Cerebellar nuclear complex (tissue), 1 donor: Measurements from ENCODE around the gene RGP1.
A peak's percentile ranks its signal among the peaks of the same experiment; 100 is the strongest.

ENCODE experiments used
- DNase-seq, 2 experiments: peaks; one replicate each; lab custom pipeline; 2025; lab: John Stamatoyannopoulos, UW

The RGP1 gene

DNA sequence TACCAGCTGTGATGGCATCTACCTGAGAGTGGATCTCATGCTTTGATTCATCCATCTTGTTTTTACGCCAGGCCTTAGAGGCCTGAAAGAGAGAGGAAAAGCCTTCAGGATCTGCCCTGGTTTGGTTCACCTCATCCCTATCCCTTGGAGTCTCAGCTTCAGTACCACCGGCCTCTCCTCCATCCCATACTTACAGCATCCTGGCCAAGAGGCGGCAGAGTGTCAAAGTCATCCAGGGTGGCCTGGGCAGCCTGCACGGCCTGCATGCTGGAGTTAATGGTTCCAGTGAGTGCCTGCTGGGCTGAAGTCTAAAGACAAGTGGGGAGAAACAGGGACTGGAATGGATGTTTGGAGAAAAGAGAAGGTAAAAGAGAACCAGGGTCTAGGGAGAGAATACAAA, 29.5 kb upstream of the RGP1 start:
- DNase-seq = no peak

GRCh38 chr9:35723426-35723825, 25.7 kb upstream of the RGP1 start:
- DNase-seq = no peak

DNA sequence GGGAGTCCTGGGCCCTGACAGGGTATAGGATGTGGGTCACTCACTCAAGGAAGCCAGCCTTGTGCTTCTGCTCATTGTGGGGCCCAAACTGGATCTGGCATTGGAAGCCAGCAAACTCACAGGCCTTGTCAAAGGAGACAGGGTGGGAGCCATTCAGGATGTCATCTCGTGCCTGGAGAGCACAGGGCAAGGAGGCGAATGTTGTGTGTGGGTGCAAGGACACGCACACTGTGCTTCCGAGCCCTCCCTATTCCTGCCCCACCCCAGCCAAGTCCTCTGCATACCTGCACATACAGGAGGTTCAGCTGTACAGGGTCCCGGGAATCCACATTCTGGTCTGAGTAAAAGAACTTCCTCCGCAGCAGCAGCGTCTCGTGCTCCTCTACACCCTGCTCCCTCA, 25.2 kb upstream of the RGP1 start:
- DNase-seq = no peak

- no peak for DNase-seq
Observed at GRCh38 chr9:35725362-35725761, 23.7 kb upstream of the RGP1 start.

- DNase-seq = no peak
Observed at GRCh38 chr9:35726931-35727330, 22.2 kb upstream of the RGP1 start.

- DNase-seq = no peak
Observed at GRCh38 chr9:35727676-35728040, 21.4 kb upstream of the RGP1 start.

DNA sequence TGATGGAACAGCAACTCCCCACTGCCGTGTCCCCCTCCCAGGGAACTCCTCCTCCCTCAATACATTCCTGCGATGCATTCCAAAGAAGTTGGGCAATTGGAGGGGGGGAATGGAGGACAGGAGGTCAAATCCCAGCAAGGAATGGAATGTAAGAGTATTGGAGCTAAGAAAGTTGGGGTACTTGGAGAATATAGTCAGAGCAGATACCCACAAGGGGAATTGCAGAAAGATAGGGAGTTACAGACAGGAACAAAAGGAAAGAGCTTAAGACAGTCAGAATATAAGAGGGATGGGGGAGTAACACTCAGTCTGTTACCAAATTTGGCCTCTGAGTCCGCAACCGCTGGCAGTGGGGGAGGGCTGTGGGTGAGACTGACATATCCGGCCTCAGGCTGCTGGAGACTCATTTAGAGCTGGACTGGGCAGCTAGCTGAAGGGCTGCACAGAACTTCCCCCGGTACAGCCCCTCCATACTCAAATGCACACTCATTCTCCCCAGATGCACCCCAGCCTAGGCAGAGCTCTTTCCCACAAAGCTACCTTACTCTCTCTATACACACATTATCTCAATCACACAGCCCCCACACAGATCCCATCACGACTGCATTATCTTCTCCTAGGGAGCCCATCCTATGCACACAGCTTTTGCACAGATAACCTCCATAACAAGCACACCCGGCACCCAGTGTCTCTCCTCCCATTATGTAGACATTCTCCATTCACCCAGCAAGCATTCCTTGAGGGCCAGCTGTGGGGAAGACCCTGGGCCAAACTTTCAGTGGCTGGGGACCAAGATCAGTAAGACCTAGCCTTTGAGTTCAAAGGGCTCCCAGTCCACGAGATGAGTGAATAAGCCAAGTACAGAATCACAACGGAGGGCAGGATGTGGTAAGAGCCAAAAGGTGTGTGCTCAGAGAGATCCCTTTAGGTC, 20.8 kb upstream of the RGP1 start:
- no peak for DNase-seq

DNA sequence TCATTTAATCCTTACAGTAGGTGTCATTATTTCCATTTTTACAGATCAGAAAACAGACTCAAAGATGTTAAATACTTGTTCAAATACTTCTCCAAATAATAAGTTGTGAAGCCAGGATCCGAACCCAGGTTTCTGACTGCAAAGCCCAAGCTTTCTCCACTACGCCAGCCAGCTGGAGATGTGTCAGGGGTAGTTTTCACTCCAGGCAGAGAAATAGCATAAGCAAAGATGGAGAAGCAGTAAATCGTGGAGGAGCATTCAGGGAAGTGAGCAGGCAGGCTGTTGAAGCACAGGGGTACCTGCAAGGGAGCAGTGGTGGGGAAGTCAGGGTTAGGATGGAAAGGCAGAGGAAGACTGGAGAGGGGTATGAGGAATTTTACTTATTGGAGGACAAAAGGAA, 20.0 kb upstream of the RGP1 start:
- no peak for DNase-seq

DNA sequence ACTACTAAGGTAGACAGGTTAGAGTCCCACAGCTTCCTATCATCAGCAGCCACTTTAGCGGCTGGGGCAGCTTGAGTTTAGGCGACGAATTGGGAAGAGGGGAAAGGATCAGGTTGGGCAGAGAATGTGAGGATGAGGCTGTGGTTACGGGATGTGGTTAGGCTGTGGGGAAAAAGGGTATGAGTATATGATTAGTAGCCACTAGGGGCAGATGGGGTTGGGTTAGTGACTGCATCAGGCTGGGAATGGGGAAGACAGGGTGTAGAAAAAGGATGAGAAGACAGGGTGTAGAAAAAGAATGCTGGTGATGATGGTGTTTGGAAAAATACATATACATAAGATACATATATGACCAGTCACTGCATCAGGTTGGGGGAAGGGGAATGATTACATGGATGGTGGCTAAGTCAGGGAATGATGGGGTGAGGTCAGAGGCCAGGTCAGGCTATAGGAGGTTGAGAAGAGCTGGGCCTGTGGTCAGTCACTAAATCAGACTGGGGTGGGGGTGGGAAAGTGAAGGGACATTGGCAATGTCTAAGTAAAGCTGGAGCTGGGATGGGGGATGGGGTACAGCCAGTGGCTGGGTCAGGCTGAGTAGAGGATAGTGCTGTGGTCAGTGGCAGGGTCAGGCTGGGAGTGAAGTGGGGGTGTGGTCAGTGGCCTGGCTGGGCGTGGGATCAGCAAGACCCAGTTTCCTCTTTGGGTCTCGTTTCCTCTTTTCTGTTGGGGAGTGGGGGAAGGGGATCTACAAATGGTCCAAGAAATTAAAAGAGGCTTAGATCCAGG, 19.2 kb upstream of the RGP1 start:
- DNase-seq = no peak

DNA sequence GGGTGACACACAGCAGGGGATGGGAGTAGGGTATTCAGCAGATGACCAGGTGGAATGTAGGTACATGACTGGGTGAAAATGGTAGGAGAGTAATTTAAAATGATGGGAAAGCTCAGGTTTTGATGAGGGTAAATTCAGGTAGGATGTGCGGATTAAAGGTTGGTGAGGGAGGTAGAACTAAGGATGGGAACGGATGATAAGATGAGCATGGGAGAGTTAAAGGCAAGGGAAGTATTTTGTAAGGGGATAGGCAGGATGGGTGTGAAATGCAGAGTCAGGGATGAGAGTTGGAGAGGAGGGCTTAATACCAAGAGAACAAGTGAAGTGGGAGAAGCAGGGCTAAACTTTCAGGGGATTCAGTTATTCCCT, 18.6 kb upstream of the RGP1 start:
- no peak for DNase-seq

DNA sequence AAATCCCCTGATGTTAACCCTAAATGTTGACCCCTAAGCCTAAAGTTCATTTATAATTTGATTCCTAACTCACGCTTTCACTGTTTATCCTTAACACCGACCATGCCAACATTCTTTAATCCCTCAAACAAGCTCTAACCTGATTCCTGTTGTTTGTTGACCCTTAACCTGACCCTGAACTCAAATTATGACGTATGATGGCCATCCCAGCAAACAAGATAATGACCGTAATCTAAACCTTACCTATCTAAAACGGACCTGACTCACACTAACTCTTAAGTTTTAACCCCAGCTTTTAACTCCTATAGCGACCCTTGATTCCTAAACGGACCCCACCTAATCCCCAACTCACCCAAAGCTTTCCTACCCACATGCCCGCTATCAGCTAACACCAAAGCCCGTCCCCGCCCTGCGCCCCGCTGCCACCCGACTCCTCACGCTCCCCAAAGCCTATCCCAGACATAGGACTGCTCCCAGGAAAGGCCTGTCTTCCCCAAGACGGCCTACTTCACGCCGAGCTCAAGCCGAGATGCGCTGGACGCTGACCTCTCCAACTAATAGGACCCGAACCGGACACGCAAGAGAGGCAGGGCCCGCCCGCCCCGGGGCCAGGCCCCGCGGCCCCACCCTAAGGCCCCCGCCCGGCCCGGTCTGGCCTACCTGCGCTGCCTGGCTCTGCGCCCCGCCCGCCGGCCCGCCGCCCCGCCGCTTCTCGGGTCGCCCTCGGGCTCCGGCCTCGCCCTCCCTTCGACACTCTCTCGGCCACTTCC, 17.5 kb upstream of the RGP1 start:
- DNase-seq = no peak

- DNase-seq = peak; percentile 88 to 91
Observed at GRCh38 chr9:35732185-35732799, 16.8 kb upstream of the RGP1 start, which contains the start of the genes CREB3 and TLN1. Gene CREB3 (plus strand): TSS chr9:35732666. CDS start chr9:35732773, 107 bp downstream. Gene TLN1 (minus strand): TSS chr9:35732195. CDS start chr9:35725694, 6,501 bp downstream.

DNA sequence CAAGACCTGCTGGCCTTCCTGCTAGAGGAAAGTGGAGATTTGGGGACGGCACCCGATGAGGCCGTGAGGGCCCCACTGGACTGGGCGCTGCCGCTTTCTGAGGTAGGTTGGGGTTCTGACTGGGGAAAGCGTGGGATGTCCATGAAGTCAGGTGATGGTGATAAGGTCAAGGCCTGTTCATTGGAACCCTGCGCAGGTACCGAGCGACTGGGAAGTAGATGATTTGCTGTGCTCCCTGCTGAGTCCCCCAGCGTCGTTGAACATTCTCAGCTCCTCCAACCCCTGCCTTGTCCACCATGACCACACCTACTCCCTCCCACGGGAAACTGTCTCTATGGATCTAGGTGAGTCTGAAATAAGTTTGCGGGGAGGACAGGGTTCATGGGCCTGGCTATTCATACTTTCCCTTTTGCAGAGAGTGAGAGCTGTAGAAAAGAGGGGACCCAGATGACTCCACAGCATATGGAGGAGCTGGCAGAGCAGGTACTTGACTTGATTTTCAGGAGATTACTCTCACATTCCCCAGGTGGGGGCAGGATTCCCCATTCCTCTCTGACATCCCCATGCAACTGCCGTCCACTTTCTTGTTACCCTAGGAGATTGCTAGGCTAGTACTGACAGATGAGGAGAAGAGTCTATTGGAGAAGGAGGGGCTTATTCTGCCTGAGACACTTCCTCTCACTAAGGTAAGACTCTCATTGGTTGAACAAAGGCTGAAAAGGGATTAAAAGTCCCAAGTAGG, 16.1 kb upstream of the RGP1 start:
- DNase-seq = no peak

DNA sequence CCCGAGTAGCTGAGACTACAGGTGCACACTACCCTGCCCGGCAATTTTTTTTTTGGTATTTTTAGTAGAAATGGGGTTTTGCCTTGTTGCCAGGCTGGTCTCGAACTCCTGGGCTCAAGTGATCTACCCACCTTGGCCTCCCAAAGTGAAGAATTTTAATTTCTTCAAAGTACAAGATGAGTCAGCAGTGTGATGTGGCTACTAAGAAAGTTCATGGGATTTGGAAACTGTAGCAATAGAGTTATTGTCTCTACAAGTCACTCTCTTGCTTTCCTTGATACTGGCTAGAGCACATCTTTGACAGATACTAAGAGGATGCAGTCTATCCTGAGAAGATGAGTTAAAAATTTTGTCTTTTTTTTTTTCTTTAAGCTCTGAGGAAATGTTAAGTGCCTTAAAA, 15.0 kb upstream of the RGP1 start:
- no peak for DNase-seq

GRCh38 chr9:35736201-35736633, 12.9 kb upstream of the RGP1 start:
- DNase-seq = no peak

DNA sequence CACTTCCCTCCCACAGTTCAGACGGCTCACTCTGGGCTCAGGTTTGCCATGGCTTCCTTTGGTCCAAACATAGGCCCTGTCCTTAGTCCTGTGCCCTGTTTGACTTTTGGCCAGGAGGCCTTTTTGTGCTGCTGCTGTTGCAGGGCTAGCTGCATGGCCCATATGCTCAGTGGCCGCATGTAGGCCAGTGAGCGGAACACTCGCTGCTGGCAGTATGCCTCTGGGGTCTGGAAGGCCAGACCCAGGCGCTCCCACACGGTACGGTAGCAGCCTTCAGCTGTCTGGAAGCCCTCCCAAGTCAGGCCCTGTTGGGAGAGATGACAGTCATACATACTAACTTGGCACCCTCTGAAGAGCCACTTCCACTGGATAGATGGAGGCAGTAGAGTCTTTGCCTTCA, 11.9 kb upstream of the RGP1 start:
- DNase-seq = no peak

DNA sequence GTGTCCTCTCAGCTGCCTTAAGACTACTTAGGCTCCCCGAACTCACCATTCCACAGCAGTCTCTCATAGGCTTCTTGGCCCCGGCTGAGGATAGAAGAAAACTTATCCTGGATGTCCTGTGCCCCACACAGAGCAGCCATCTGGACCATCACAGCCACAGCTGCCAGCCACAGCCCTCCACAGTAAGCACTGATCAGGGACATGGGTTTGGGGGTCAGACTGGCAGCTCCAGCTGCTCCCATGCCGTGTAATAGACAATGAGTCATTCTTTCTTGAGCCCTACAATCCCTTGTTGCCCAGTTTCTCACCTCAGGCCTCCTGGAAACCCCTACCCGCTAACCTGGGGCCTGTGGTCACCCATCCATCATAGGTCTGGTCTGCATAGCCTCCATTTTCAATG, 10.9 kb upstream of the RGP1 start:
- DNase-seq = no peak

DNA sequence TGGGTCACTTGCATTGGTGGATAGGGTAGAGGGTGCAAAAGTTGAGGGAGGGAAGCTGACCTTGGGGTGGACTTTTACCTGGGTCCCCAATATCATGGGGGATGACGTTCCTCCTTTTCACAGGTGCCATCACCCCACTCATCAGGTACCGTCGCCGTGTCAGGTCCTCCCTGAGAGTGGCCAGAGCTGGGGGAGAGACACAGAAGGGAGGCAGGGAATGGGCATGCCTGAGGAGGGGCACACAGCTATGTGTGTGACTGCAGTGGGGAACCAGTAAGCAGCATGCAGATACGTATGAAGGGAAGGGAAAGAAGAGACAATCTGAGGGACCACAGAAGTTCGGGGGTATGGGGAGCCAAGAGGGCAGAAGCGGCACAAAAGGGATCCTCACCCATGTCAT, 10.2 kb upstream of the RGP1 start:
- no peak for DNase-seq

DNA sequence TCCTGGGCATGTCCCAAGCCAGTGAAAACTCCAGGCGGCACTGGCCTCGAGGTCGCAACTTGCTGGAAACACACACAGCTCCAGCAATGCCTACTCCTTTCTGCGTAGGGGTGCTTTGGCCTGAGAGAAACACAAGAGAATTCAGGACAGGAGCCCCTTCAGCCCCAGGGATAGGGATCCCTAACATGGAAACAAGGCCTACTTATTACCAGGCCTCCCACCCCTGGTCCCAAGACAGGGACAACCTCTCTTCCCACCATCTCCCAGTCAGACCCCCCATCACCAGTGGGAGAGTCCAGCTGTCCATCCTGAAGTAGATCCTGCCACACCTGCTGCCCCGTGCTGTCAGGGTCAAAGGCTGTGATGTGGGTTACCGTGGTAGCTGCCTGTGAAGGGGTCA, 8.8 kb upstream of the RGP1 start:
- no peak for DNase-seq

DNA sequence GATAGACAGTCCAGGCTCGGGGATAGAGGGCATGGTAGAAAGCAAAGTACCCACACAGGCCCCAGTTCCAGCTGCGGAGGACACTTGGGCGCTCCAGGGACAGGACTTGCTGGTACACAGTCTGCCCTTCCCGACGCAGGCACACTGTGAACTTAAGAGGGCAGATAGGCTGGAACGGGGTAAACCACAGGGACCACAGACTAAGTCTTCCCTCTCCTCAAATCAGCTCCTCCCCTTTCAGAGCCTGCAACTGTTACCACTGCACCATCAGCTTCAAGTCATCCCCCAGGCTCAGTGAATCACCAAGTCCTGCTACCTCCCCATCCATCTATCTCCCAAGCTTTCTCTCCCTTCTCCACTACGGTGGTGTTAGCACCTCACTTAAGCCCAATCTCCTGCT, 7.3 kb upstream of the RGP1 start:
- DNase-seq = no peak

GRCh38 chr9:35743452-35743851, 5.6 kb upstream of the RGP1 start:
- DNase-seq = no peak
